ENCODE results near the gene HBP1.

- TF ChIP-seq, protein P1, sequence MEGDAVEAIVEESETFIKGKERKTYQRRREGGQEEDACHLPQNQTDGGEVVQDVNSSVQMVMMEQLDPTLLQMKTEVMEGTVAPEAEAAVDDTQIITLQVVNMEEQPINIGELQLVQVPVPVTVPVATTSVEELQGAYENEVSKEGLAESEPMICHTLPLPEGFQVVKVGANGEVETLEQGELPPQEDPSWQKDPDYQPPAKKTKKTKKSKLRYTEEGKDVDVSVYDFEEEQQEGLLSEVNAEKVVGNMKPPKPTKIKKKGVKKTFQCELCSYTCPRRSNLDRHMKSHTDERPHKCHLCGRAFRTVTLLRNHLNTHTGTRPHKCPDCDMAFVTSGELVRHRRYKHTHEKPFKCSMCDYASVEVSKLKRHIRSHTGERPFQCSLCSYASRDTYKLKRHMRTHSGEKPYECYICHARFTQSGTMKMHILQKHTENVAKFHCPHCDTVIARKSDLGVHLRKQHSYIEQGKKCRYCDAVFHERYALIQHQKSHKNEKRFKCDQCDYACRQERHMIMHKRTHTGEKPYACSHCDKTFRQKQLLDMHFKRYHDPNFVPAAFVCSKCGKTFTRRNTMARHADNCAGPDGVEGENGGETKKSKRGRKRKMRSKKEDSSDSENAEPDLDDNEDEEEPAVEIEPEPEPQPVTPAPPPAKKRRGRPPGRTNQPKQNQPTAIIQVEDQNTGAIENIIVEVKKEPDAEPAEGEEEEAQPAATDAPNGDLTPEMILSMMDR (conservative IDR thresholded peaks at IDR 0.05; ENCODE audit: low read length) = no peak
- TF ChIP-seq EZH2phosphoT487 (IDR thresholded peaks at IDR 0.05; ENCODE audit: borderline replicate concordance, low read depth, low read length) = no peak
Measured at GRCh38 chr7:107236862-107237261, 68.1 kb downstream of the HBP1 start.

Measured in OCI-LY7 (cell line).